ENCODE data around the gene SNX4.

GRCh38 chr3:125431391-125431790 lies 88.6 kb downstream of the SNX4 start:
- TF ChIP-seq CTCF (IDR thresholded peaks at IDR 0.05; ENCODE audit: borderline replicate concordance, extremely low read depth, low read length, poor library complexity, severe bottlenecking): no peak
- no peak for TF ChIP-seq EZH2 (IDR thresholded peaks at IDR 0.05; ENCODE audit: borderline replicate concordance, low read depth, low read length, severe bottlenecking)
